ENCODE data around the gene NKAIN1.
"Not testable (repeated sequence)": the region's sequence is repeated elsewhere in the genome, so short reads cannot be mapped to it uniquely, and the experiment has no call there.

The NKAIN1 gene

GRCh38 chr1:31152181-31152795, 87.4 kb downstream of the NKAIN1 start:
- peak; percentile 47 for DNase-seq (ENCODE audit: low spot score)

- DNase-seq (ENCODE audit: low spot score): no peak
Observed at GRCh38 chr1:31151402-31151801, 88.3 kb downstream of the NKAIN1 start.

- no peak for DNase-seq (ENCODE audit: low spot score)
Observed at GRCh38 chr1:31148409-31148808, 91.3 kb downstream of the NKAIN1 start.

GRCh38 chr1:31145648-31146047, 94.0 kb downstream of the NKAIN1 start:
- no peak for DNase-seq (ENCODE audit: low spot score)

GRCh38 chr1:31144442-31144841, 95.2 kb downstream of the NKAIN1 start:
- no peak for DNase-seq (ENCODE audit: low spot score)

GRCh38 chr1:31143455-31143854, 96.2 kb downstream of the NKAIN1 start:
- DNase-seq (ENCODE audit: low spot score): no peak

- no peak for DNase-seq (ENCODE audit: low spot score)
Observed at GRCh38 chr1:31142406-31142805, 97.3 kb downstream of the NKAIN1 start.

GRCh38 chr1:31140299-31140698, 99.4 kb downstream of the NKAIN1 start:
- no peak for DNase-seq (ENCODE audit: low spot score)

- DNase-seq (ENCODE audit: low spot score): not testable (repeated sequence)
Observed at GRCh38 chr1:31138797-31139521, 100.7 kb downstream of the NKAIN1 start.

GRCh38 chr1:31137873-31138272, 101.8 kb downstream of the NKAIN1 start:
- not testable (repeated sequence) for DNase-seq (ENCODE audit: low spot score)

- DNase-seq (ENCODE audit: low spot score): peak; percentile 31
Observed at GRCh38 chr1:31135973-31136600, 103.6 kb downstream of the NKAIN1 start.

GRCh38 chr1:31133368-31133767, 106.3 kb downstream of the NKAIN1 start:
- DNase-seq (ENCODE audit: low spot score): no peak

Data from GM03348 (cell line).